DMS53 (cell line): ENCODE measurements around the gene TTLL11.

Experiments used
- DNase-seq: peaks from one replicate; lab custom pipeline; 2025; lab: John Stamatoyannopoulos, UW

The TTLL11 gene

DNA sequence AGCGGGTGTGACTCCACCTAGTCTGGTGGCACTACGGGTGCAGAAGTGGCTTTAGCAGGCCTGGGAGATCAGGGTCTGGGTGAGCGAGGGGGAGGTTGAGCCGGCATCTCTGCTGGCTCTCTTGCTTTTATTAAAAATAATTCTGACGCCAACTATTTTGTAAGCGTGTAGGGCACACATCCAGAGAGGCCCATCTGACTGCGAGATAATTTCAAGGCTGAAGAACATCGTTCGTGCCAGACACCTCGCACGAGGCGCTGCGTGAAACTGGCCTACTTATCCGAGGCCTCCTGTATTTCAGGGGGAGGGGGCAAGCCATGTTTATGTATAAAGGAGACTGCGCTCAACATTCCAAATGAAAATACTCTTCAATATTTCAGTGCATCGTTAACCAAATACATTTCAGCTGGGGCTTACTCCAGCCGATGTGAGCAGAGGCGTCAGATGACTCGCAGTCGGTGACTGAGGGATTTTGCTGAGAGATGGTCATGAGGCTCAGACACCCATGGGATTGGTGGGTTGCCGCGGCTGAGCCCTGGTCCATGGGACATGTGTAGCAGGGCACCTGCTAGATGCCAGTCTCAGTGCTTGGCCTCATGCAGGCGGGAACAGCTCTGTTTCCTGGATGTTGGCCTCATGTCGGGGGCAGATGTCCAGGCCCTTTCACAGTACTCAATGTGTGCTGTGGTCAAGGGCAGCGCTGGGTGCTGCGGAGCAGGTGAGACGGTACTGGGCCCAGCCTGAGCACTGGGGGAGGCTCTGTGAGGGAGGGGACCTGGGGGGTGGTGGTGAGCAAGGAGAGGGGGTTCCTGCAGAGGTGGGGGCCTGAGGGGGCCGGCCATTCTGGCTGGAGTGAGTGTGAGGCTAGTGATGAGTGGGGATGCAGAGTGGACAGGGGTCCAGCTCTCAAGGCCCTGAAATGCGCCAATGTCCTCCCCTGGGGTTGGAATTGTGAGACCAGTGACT, 240.2 kb downstream of the TTLL11 start:
- no peak for DNase-seq

DNA sequence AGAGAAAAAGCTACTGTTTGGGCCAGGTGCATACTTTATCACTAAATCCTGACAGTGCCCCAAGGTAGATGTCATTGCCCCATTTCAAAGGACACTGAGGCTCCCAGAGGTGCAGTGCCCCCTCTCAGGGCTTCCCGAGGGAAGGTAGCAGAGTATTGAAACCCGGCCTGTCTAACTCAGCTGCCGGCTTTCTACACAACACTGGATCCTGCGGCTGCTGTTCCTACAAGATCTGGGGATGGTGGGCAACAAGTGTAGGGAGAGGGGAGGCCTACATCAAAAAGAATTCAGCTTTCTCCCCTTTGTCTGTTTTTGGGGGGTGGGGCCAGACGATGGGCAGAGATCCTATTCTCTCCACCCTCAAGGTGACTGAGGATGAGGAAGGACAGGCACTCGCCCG, 240.9 kb downstream of the TTLL11 start:
- DNase-seq: no peak

DNA sequence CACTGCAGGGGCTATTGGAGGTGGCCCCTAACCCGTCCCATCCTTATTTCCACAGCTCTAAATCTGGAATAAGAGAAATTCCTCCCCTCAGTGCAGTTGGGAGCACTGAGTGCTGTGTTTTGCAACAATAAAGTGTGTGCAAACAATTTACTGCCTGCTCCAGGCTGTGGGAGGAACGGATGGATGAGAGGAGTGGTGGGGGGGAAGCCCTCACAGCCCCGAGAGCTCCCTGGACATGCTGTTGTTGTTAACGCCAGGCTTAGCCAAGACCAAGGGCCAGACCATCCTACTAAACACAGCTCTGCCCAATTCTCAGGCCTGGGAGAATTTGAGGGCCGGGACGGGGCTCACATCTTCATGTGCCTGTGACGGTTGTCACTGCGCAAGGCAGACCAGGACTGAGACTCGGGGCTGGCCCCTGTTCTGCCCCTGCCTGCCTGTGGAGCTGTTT, 241.4 kb downstream of the TTLL11 start:
- DNase-seq: no peak

DNA sequence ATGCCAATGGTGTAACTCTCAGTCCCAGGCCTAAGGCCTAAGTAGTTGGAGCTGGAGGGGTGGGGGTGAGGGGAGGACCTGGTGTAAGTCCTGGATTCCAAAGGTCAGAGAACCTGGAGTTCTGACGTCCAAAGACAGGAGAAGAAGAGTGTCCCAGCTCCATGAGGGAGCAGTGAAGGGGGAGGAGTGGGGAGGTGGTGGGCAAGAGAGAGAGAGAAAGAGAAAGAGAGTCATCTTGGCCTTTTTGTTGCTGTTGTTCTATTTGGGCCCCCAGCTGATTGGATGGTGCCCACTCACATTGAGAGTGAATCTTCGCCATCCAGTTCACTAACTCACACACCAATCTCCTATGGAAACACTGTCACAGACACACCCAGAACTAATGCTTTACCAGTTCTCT, 242.7 kb downstream of the TTLL11 start:
- no peak for DNase-seq

DNA sequence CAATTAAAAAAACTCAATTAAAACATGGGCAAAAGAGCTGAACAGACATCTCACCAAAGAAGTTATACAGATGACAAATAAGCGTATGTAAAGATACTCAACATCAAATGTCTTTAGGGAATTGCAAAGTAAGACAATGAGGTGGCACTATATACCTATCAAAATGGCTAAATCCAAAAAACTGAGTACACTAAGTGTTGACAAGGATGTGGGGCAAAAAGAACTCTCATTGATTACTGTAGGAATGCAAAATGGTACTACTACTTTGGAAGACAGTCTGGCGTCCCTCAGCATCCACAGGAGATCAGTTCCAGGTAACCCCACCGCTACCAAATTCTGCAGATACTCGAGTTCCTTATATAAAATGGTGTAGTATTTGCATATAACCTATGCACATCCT, 243.6 kb downstream of the TTLL11 start:
- DNase-seq: no peak

DNA sequence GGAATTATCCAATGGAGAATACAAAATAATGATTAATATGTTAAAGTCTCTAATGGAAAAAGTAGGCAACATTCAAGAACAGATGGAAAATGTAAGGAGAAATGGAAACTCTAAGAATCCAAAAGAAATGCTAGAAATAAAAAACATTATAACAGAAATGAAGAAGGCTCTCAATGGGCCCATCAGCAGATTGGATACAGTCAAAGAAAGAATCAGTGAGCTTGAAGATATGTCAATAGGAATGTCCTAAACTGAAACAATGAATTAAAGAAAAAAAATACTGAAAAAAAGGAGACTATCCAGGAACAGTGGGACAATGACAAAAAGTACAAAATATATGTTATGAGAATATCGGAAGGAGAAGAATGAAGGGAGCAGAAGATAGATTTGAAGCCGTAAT, 248.5 kb downstream of the TTLL11 start:
- DNase-seq: no peak

DNA sequence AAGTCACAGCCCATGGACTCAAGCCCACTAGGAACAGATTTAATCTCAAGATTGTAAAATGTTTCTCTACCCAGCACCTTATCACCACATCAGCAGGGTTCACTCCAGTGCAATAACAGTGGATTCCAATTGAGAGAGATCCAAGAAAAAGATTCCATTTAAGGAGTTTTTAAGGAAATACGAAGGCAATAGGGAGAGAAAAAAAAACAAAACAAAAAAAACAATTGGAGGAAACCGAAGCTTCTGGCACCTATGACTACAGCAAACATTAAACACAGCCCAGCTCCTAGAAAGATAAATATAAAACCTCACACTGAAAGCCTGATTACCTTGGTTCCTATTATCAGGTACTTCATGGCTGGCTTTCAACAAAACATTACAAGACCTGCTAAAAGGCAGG, 249.0 kb downstream of the TTLL11 start:
- peak; percentile 58 for DNase-seq

DNA sequence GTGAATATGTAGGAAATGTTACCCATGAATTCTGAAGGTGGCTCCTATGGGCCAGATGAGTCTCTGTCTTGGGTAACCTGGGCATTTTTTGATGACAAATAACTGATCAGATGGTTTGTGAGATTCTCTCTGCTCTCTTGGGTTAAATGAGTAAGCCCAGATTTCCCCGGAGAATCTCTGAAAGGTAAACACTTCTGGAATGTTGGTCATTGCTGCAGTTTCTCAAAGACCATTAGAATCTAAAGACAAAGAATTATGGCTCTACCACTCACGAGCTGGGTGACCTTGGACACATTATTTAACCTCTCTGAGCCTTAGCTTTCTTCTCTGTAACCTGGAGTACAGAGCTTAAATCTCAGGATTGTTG, 250.5 kb downstream of the TTLL11 start:
- no peak for DNase-seq

DNA sequence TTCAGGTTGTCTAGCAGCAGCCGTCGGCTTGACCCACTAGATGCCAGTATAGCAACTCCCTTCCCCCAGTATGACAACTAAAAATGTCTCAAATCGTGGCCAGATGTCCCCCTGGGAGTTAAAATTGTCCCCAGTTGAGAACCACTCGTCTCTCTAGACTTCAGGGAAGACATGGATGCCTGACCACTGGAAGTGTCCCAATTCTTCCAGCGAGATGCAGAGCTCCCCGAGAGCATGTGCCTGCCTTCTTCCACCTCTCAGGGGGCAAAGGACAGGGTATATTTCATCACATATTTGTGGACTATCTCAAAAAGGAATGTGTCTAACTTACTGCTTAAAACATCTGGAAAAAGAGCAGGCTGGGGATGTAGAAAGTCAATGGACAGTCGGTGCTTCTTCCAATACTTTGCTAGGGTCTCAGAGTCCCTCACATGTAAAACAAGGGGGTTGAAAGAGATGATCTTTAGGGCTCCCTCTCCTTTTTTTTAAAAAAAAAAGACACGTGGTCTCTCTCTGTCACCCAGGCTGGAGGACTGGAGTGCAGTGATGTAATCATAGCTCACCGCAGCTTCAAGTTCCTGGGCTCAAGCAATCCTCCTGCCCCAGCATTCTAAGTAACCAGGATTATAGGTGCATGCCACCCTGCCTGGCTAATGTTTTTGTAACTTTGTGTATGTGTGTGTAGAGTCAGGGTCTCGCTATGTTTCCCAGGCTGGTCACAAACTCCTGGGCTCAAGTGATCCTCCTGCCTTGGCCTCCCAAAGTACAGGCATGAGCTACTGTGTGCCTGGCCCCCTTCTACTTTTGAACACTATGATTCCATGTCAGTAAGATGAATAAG, 251.1 kb downstream of the TTLL11 start:
- no peak for DNase-seq

DNA sequence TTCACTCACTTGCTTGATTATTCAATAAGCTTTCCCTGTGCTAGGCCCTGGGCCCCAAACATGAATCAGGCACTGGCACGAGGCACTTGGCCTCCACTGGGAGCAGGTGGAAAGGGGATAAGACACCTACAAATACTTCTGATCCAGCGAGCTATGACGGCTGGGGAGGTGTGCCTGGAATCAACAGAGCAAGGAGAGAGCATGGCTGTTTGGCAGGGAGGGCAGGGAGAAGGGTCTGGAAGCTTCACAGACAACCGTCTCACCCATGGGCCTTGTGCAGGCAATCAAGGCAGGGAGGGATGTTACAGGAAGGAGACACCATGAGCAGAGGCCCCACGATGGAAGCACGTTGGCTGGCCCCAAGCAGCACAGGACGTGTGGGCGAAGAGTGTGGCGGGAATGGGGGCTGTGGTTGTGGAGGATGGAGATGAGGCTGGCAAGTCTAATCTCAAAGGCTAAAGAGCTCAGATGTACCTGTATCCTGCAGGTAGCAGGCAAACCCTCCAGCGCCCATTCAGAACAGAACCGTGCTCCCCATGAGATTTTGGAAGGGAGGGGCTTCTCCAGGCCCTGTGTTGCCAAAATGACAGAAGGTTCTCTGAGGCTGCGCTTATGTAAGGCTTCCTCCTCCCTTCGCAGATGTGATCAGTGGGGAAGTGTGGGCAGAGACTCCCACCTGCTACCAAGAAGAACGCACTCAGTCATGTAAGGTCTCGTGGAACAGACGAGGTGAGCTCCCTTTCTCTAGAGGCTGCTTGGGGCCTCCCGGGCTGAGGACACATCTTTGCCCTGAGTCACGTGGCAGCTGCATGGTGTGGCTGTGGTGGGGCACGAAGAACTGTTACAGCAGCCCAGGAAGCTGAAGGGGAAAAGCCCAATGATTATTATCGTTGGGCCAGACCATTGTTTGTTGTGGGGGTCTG, 252.0 kb downstream of the TTLL11 start:
- DNase-seq: no peak

DNA sequence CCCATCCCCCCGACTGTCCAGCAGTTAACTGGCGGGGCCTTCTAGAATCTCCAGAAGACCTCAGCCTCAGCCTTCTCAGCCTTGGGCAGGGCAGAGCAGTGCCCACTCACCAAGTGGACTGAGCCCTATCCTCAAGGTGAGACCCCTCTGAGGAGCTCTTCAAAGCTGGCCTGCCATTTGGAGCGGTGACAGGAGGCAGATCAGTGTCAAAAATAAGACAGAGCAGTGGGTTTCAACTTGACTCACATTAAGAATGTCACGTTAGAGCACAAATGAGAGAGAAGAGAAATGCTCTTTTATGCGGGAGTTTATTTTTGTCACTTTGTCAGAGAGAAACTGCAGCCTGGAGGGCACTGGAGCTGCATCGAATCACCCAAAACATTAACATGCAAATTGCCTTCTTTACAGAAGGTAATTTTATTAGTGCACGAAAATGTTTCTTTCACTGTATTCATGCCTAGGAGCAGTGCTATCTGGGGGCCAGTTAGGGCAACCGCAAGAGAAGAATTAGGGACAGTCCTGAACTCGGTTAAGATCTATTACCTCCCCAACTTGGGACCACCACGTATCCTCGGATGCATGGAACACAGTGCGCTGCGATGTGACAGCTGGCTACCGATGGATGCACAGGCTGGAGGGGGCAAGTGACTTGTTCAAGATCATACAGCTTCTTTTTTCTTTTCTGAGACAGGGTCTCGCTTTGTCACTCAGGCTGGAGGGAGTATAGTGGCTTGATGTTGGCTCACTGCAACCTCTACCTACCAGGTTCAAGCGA, 253.2 kb downstream of the TTLL11 start:
- no peak for DNase-seq

DNA sequence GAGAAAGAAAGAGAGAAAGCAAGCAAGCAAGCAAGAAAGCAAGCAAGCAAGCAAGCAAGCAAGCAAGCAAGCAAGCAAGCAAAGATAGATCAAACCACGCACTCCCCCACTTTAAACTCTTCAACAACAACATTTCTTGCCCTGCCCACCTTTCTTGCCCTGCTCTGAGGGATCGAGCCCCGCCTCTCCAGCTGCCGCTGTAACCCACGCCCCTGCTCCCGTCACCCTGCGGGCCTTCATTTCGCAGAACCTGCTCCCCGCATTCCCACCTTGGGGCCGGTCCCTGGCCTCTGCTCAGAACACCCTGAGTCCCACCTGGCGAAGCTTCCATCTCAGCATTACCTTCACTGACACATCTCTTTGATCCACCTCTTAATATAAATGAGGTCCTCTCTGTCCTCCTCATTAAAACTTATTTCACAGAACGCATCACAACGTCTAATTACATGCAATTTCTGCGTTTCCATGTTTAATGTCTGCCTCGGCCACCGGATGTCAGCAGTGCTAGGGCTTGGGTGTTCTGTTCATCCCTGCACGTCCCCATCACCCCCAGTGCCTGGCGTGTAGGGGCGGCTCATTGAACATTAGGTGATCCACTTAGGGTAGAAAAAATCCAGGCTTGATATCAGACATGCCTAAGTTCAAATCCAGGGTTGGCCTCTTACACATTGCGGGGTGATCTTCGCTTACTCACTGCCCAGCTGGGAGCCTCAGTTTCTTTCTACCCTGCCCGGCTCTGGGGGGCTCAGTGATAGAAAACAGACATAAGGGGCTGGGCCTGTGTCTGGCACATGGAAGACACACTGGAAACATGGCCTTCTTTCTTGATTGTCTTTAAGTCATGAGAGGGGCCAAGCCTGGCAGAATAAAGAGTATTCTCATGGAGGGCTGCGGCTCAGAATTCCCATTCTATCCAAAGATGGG, 254.1 kb downstream of the TTLL11 start:
- DNase-seq: no peak

DNA sequence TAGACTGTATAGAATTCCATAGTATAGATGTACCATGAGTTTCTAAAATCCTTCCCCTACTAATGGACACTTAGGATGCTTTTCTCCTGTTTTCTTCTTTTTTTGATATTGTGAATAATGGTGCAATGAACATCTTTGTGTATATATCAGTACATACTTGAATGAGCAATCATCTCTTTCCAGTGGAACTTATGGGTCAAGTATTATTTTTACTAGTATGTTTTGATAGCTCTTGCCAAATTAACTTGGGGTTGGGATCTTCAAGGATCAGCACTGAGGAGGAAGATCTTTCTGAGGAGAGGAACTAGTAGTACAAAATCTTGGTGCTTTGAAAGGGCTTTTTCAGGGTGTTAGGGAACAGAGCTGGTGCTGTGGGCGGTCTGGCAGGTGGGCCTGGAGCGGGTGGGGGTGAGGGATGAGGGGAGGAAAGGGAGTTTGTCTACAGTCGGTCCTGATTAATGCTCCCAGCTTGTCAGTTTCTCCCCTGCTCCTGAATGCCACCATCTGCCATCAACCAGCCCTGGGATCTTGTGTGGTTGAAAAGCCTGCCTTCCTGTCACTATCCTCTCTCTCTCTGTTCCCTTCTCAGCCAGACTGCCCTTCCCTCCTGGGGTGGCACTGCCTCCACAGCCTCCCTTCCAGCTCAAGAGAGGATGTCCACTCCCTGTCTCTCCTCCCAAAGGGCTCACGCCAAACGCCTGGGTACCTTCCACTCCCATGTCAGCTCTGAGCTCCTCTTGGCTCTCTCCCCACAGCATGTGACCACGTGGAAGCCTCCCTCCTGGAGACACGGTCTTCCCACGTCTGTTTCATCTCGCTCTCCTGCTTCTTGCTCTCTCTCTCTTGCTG, 255.8 kb downstream of the TTLL11 start:
- no peak for DNase-seq

DNA sequence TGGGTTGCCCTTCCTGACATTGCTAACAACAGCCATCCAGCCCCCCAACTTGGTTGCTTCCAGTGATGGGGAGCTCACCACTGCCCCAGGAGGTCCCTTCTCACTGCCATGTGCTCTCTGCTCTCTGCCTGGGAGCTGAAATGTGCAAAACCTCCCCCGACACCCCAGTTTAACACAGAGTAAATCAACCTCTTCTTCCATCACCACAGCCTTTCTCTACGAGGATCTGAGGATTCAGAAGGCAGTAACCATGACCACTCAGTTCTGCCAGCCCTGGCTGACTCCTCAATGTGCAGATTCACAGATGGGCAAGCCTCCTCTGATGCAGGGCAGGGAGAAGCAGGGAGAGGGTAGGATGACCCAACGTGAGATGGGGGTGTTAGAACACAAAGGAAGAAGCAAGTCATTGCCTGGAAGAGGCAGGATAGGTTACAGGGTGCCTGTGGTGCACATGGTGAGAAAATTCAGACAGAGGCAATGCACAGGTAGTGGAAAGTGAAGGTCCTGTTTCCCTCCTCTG, 256.7 kb downstream of the TTLL11 start:
- no peak for DNase-seq

DNA sequence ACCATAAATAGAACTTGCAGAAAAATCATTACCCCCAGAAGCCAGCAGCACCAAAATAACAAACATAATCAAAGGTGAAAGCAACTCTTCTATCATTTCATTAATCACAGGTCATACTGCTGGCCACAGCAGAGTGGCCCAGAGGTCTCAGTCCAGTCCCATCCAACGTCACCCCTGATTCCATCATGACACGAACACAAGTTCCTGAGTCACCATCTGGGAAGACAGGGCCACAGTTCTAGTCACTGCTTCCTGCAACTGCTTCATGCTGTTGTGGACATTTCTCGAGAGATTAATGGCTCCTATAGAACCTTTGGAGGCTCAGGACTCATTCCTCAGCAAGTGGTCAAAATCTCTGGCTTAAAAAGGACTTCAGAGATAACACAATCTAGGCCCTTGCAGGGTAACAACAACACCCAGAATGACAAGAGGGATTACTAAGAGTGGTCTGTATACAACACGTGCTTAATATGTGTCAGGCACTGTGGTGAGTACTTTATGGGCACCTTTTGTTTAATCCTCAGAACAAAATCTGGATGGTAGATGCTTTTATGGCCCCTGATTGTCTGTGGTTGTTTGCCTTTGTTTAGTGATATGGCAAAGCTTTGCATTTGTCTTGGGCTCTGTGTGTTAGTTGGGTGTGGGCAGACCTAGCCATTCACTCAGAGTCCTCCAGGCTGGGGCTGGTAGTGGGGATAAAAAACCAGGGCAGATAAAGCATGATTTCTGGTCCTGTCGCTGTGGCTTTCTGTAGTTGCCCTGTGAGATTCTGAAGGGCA, 257.3 kb downstream of the TTLL11 start:
- DNase-seq: no peak

DNA sequence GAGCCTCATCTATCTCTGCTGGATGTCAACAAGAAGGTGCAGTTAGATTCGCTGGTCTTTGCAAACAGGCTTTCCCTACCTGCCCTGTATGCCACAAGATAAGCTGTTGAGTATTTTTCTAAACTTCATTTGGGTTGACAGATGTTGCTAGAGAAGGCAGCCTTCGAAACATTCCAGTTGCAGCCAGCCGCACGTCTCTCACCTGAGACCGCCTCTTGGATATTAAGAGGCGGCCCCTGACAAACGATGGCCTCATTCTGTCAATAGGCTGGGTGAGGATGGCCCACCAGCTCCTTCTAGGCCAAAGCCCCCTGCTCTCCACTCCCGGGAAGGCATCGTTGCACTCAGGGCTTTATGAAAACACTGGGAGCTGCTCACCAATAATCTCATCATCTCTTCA, 260.0 kb downstream of the TTLL11 start:
- DNase-seq: no peak

DNA sequence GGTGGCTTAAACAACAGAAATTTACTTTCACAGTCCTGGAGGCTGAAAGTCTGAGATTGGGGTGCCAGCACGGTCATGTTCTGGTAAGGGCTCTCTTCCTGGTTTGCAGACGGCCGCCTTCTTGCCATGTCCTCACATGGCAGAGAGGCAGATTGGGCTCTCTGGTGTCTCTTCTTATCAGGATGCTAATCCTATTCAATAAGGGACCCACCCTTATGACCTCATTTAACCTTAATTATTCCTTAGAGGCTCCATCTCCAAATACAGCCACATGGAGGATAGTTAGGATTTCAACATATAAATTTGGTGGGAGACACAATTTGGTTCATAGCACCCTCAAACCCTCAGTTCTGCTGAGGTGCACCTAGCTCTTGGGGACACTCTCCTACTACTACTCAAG, 261.2 kb downstream of the TTLL11 start:
- no peak for DNase-seq
